ENCODE data around the gene STK4.

DNA sequence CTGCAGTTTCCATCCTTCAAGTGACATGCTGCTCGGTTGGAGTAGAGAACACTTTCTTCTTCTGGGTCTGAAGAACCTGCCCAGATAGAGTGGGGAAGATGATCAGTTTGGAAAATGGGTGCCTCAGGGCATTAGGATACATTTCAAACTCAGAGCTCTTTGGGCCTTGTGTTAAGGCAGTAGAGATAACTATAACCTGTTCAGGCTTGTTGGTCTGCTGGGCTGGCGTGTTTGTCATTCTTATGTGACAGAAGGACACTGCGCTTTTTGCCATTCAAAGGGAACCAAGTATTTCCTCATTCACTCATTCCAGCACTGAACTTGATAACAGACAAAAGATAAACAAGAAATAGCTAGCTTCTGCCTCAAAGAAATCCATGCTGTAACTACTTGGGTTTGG is 9.9 kb upstream of the STK4 start:
- TF ChIP-seq, protein P1, sequence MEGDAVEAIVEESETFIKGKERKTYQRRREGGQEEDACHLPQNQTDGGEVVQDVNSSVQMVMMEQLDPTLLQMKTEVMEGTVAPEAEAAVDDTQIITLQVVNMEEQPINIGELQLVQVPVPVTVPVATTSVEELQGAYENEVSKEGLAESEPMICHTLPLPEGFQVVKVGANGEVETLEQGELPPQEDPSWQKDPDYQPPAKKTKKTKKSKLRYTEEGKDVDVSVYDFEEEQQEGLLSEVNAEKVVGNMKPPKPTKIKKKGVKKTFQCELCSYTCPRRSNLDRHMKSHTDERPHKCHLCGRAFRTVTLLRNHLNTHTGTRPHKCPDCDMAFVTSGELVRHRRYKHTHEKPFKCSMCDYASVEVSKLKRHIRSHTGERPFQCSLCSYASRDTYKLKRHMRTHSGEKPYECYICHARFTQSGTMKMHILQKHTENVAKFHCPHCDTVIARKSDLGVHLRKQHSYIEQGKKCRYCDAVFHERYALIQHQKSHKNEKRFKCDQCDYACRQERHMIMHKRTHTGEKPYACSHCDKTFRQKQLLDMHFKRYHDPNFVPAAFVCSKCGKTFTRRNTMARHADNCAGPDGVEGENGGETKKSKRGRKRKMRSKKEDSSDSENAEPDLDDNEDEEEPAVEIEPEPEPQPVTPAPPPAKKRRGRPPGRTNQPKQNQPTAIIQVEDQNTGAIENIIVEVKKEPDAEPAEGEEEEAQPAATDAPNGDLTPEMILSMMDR (conservative IDR thresholded peaks at IDR 0.05 in 1 of 2, IDR thresholded peaks at IDR 0.05 in 1 of 2; ENCODE audit: extremely low read depth in 1 of 2, insufficient read depth in 1 of 2, low read depth in 1 of 2, low read length in 2 of 2): no peak
- no peak for TF ChIP-seq EZH2 (IDR thresholded peaks at IDR 0.05; ENCODE audit: borderline replicate concordance, low read length)

Measured in mammary epithelial cell (primary cell).